ENCODE measurements around the gene RNASE9.
"Not testable (repeated sequence)": the region's sequence is repeated elsewhere in the genome, so short reads cannot be mapped to it uniquely, and the experiment has no call there.

RNASE9 gene

DNA sequence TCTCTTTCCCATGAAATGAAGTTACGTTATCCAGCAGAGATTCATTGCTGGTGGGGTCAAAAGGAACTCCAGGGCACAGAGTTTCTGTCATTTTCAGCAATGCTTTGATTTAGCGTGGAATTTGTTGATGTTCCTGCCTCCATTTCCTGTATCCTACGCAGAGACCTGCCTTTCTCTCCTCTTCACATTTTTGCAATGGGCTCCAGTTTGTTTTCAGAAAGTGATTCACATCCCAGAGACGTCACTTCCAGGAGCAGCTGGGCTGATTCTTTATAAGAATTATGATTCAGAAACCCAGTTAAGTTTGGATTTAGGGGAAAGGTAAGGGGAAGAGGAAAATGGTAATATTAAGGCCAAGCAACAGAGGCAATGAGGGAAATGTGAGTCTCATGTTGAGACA is 43.9 kb downstream of the RNASE9 start:
- no peak overlapping the region for H3K27ac ChIP-seq (ENCODE audit: low read length)
- H3K36me3 ChIP-seq (ENCODE audit: control insufficient read depth in 2 of 2, insufficient read depth in 2 of 2, low read length in 2 of 2) = no peaks in the 10 kb centered on the region
- no peaks in the 10 kb centered on the region for H3K9me3 ChIP-seq (ENCODE audit: control insufficient read depth in 2 of 2, low read length in 2 of 2)

GRCh38 chr14:20515846-20516245 is 45.0 kb downstream of the RNASE9 start:
- H3K4me1 ChIP-seq (ENCODE audit: control insufficient read depth, insufficient read depth, low read length) = no peaks in the 10 kb centered on the region
- no peak overlapping the region for H3K4me3 ChIP-seq (ENCODE audit: low read length in 2 of 2)
- H3K27ac ChIP-seq (ENCODE audit: low read length) = no peak overlapping the region

More for the DNA sequence above, 43.9 kb downstream of the RNASE9 start:
- no peak overlapping the region for H3K9ac ChIP-seq (ENCODE audit: low read length in 2 of 2)
- no peak overlapping the region for H3K4me3 ChIP-seq (ENCODE audit: low read length in 2 of 2)
- H3K4me1 ChIP-seq (ENCODE audit: control insufficient read depth, insufficient read depth, low read length) = no peaks in the 10 kb centered on the region
- no peaks in the 10 kb centered on the region for H3K27me3 ChIP-seq (ENCODE audit: control insufficient read depth in 1 of 2, insufficient read depth in 2 of 2, low read length in 2 of 2)

GRCh38 chr14:20512177-20512905 is 48.5 kb downstream of the RNASE9 start:
- Histone ChIP-seq H3K4me1 (ENCODE audit: control insufficient read depth, insufficient read depth, low read length) (no peaks in the 10 kb centered on the region), H3K27me3 (ENCODE audit: control insufficient read depth in 1 of 2, insufficient read depth in 2 of 2, low read length in 2 of 2) (peaks cover 0 to 2% of the 10 kb centered on the region in 2 donors), H3K9me3 (ENCODE audit: control insufficient read depth in 2 of 2, low read length in 2 of 2) (no peaks in the 10 kb centered on the region), H3K27ac (ENCODE audit: low read length) (no peak overlapping the region), H3K4me3 (ENCODE audit: low read length in 2 of 2) (no peak overlapping the region), H3K9ac (ENCODE audit: low read length in 2 of 2) (no peak overlapping the region), H3K36me3 (ENCODE audit: control insufficient read depth in 2 of 2, insufficient read depth in 2 of 2, low read length in 2 of 2) (no peaks in the 10 kb centered on the region)

More at GRCh38 chr14:20515846-20516245, 45.0 kb downstream of the RNASE9 start:
- Histone ChIP-seq H3K27me3 (ENCODE audit: control insufficient read depth in 1 of 2, insufficient read depth in 2 of 2, low read length in 2 of 2) (no peaks in the 10 kb centered on the region), H3K9me3 (ENCODE audit: control insufficient read depth in 2 of 2, low read length in 2 of 2) (no peaks in the 10 kb centered on the region), H3K9ac (ENCODE audit: low read length in 2 of 2) (no peak overlapping the region), H3K36me3 (ENCODE audit: control insufficient read depth in 2 of 2, insufficient read depth in 2 of 2, low read length in 2 of 2) (no peaks in the 10 kb centered on the region)

DNA sequence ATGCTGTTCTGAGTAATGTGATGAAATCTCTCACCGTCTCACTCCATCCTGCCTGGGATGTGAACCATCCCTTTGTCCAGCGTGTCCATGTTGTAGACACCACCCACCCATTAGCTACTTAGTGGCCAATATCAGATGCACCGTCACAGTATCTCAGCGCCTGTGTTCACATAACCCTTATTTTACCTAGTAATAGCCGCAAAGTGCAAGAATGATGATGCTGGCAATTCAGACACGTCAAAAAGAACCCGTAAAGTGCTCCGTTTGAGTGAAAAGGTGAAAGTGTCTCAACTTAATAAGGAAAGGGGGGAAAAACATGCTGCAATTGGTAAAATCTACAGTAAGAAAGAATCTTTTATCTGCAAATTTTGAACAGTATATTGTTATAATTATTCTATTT is 52.5 kb downstream of the RNASE9 start:
- Histone ChIP-seq H3K36me3 (ENCODE audit: control insufficient read depth in 2 of 2, insufficient read depth in 2 of 2, low read length in 2 of 2) (no peaks in the 10 kb centered on the region), H3K4me3 (ENCODE audit: low read length in 2 of 2) (no peak overlapping the region), H3K4me1 (ENCODE audit: control insufficient read depth, insufficient read depth, low read length) (no peaks in the 10 kb centered on the region), H3K27me3 (ENCODE audit: control insufficient read depth in 1 of 2, insufficient read depth in 2 of 2, low read length in 2 of 2) (peaks cover 0 to 2% of the 10 kb centered on the region in 2 donors), H3K9ac (ENCODE audit: low read length in 2 of 2) (no peak overlapping the region), H3K9me3 (ENCODE audit: control insufficient read depth in 2 of 2, low read length in 2 of 2) (no peaks in the 10 kb centered on the region), H3K27ac (ENCODE audit: low read length) (no peak overlapping the region)

DNA sequence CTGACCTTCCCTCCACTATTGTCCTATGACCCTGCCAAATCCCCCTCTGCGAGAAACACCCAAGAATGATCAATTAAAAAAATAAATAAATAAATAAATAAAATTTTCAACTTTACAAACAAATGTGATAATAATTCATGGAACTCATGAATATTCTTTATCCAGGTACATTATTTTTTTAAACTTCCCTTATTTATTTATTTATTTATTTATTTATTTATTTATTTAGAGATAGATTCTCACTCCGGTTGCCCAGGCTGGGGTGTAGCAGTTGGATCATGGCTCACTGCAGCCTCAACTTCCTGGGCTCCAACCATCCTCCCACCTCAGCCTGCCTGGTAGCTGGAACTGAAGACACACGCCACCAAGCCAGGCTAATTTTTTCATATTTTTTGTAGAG is 53.3 kb downstream of the RNASE9 start:
- H3K9me3 ChIP-seq (ENCODE audit: control insufficient read depth in 2 of 2, low read length in 2 of 2); H3K9ac ChIP-seq (ENCODE audit: low read length in 2 of 2): not testable (repeated sequence)

DNA sequence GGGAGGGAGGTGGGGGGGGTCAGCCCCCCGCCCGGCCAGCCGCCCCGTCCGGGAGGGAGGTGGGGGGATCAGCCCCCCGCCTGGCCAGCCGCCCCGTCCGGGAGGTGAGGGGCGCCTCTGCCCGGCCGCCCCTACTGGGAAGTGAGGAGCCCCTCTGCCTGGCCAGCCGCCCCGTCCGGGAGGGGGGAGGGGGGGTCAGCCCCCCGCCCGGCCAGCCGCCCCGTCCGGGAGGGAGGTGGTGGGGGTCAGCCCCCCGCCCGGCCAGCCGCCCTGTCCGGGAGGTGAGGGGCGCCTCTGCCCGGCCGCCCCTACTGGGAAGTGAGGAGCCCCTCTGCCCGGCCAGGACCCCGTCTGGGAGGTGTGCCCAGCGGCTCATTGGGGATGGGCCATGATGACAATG is 54.1 kb downstream of the RNASE9 start:
- H3K36me3 ChIP-seq (ENCODE audit: control insufficient read depth in 2 of 2, insufficient read depth in 2 of 2, low read length in 2 of 2); H3K27ac ChIP-seq (ENCODE audit: low read length); H3K27me3 ChIP-seq (ENCODE audit: control insufficient read depth in 1 of 2, insufficient read depth in 2 of 2, low read length in 2 of 2); H3K9ac ChIP-seq (ENCODE audit: low read length in 2 of 2); H3K9me3 ChIP-seq (ENCODE audit: control insufficient read depth in 2 of 2, low read length in 2 of 2); H3K4me1 ChIP-seq (ENCODE audit: control insufficient read depth, insufficient read depth, low read length); H3K4me3 ChIP-seq (ENCODE audit: low read length in 2 of 2): not testable (repeated sequence)

More for the DNA sequence above, 53.3 kb downstream of the RNASE9 start:
- H3K4me3 ChIP-seq (ENCODE audit: low read length in 2 of 2); H3K27me3 ChIP-seq (ENCODE audit: control insufficient read depth in 1 of 2, insufficient read depth in 2 of 2, low read length in 2 of 2); H3K4me1 ChIP-seq (ENCODE audit: control insufficient read depth, insufficient read depth, low read length); H3K36me3 ChIP-seq (ENCODE audit: control insufficient read depth in 2 of 2, insufficient read depth in 2 of 2, low read length in 2 of 2); H3K27ac ChIP-seq (ENCODE audit: low read length): not testable (repeated sequence)

GRCh38 chr14:20506276-20506675 is 54.6 kb downstream of the RNASE9 start:
- not testable (repeated sequence) for H3K9me3 ChIP-seq (ENCODE audit: control insufficient read depth in 2 of 2, low read length in 2 of 2); H3K4me3 ChIP-seq (ENCODE audit: low read length in 2 of 2); H3K4me1 ChIP-seq (ENCODE audit: control insufficient read depth, insufficient read depth, low read length); H3K27me3 ChIP-seq (ENCODE audit: control insufficient read depth in 1 of 2, insufficient read depth in 2 of 2, low read length in 2 of 2); H3K27ac ChIP-seq (ENCODE audit: low read length); H3K36me3 ChIP-seq (ENCODE audit: control insufficient read depth in 2 of 2, insufficient read depth in 2 of 2, low read length in 2 of 2); H3K9ac ChIP-seq (ENCODE audit: low read length in 2 of 2)

Data from stomach smooth muscle (tissue), 2 donors.